Stromal cell of bone marrow (primary cell): ENCODE measurements around the gene GFOD1.

Source experiments
- DNase-seq: peaks from one replicate; pipeline ENCODE4 v3.0.0-alpha.2; 2012; ENCODE audit warnings: low read depth

The GFOD1 gene

GRCh38 chr6:13425270-13425873 is 62.0 kb downstream of the GFOD1 start:
- DNase-seq, result no peak

GRCh38 chr6:13423252-13423651 is 64.1 kb downstream of the GFOD1 start:
- no peak for DNase-seq

- no peak for DNase-seq
Measured at GRCh38 chr6:13422681-13423221, 64.6 kb downstream of the GFOD1 start.

GRCh38 chr6:13421425-13422059 is 65.9 kb downstream of the GFOD1 start:
- DNase-seq, result no peak

- DNase-seq, result no peak
Measured at GRCh38 chr6:13420269-13420668, 67.1 kb downstream of the GFOD1 start.

GRCh38 chr6:13419422-13420195 is 67.8 kb downstream of the GFOD1 start:
- no peak for DNase-seq

- DNase-seq, result no peak
Measured at GRCh38 chr6:13418844-13419243, 68.6 kb downstream of the GFOD1 start.

- DNase-seq, result no peak
Measured at GRCh38 chr6:13417954-13418353, 69.4 kb downstream of the GFOD1 start.

GRCh38 chr6:13417431-13417830 is 70.0 kb downstream of the GFOD1 start:
- DNase-seq, result no peak

- no peak for DNase-seq
Measured at GRCh38 chr6:13415283-13415682, 72.1 kb downstream of the GFOD1 start.

GRCh38 chr6:13413900-13414555 is 73.4 kb downstream of the GFOD1 start:
- DNase-seq, result no peak

GRCh38 chr6:13413466-13413862 is 73.9 kb downstream of the GFOD1 start:
- DNase-seq, result no peak

GRCh38 chr6:13412639-13413465 is 74.5 kb downstream of the GFOD1 start:
- no peak for DNase-seq

- no peak for DNase-seq
Measured at GRCh38 chr6:13412211-13412610, 75.2 kb downstream of the GFOD1 start.

- DNase-seq, result no peak
Measured at GRCh38 chr6:13411484-13411883, 75.9 kb downstream of the GFOD1 start.

- no peak for DNase-seq
Measured at GRCh38 chr6:13409991-13410390, 77.4 kb downstream of the GFOD1 start.

- DNase-seq, result no peak
Measured at GRCh38 chr6:13407709-13408695, 79.4 kb downstream of the GFOD1 start.

GRCh38 chr6:13407368-13407708 is 80.1 kb downstream of the GFOD1 start:
- no peak for DNase-seq

GRCh38 chr6:13406781-13407180 is 80.6 kb downstream of the GFOD1 start:
- DNase-seq, result no peak

- no peak for DNase-seq
Measured at GRCh38 chr6:13405961-13406477, 81.4 kb downstream of the GFOD1 start.
